Measurements from ENCODE around the gene CA4. TPM values are rescaled to one million over a fixed set of nuclear protein-coding genes. Genes with fewer than 3 reads are reported as not detected.

Gene CA4
- total and polyA plus RNA-seq, 10 donors: 1.7 to 19.3 (median 8.1) TPM

Other genes starting within 250 kb of the CA4 start
- gene RNFT1, start 185.2 kb upstream of the CA4 start, total RNA-seq: 10 to 100 TPM; 15.3 to 38.9 (median 21.1) TPM
- gene RNFT1, start 185.2 kb upstream of the CA4 start, polyA plus RNA-seq: 10 to 100 TPM; 18.1 to 35.5 (median 28.3) TPM
- gene HEATR6, start 71.1 kb upstream of the CA4 start, total RNA-seq: 10 to 100 TPM; 20.0 to 26.9 (median 22.0) TPM
- 10 to 100 TPM in 2 of 3 donors, 1 to 10 TPM in 1; 8.2 to 13.4 (median 10.4) TPM for gene HEATR6, start 71.1 kb upstream of the CA4 start, polyA plus RNA-seq
- 100 to 1,000 TPM in 3 of 7 donors, 10 to 100 TPM in 4; 68.5 to 115 (median 85.7) TPM for gene USP32, start 242.2 kb downstream of the CA4 start, total RNA-seq
- 10 to 100 TPM in 1 of 3 donors, 1 to 10 TPM in 2; 7.3 to 11.1 (median 9.7) TPM for gene USP32, start 242.2 kb downstream of the CA4 start, polyA plus RNA-seq

Measured in spleen (tissue), 10 donors.